PFSK-1 (cell line): ENCODE measurements around the gene ENAM.

Experiments used
- FOXP2 ChIP-seq: optimal IDR thresholded peaks from 2 replicates; pipeline ENCODE3; 2011; ENCODE audit warnings: borderline replicate concordance, control low read depth, inconsistent platforms; ENCODE audit not compliant: insufficient read depth; ENCODE audit errors: extremely low read length, extremely low read depth
- POLR2AphosphoS5 ChIP-seq: IDR thresholded peaks from 2 replicates; pipeline ENCODE4 v1.6.1; 2012; ENCODE audit warnings: low read depth, mild to moderate bottlenecking, control low read depth, low read length, moderate library complexity
- REST ChIP-seq, 2 experiments: IDR thresholded peaks; 2 replicates each; pipeline versions ENCODE4 v1.6.1 to v1.8.0; 2011 to 2012; ENCODE audit warnings: low read depth in 2 of 2, low read length in 2 of 2, control low read depth in 1 of 2, inconsistent platforms in 1 of 2, mild to moderate bottlenecking in 1 of 2, moderate library complexity in 1 of 2; ENCODE audit not compliant: insufficient read depth in 1 of 2
- SIN3A ChIP-seq: IDR thresholded peaks from 2 replicates; pipeline ENCODE4 v1.6.1; 2012; ENCODE audit warnings: mild to moderate bottlenecking, low read length, moderate library complexity, borderline replicate concordance; ENCODE audit not compliant: insufficient read depth
- TAF1 ChIP-seq: IDR thresholded peaks from 2 replicates; pipeline ENCODE4 v1.6.1; 2012; ENCODE audit warnings: low read length, control low read depth, borderline replicate concordance; ENCODE audit not compliant: insufficient read depth

Gene ENAM

DNA sequence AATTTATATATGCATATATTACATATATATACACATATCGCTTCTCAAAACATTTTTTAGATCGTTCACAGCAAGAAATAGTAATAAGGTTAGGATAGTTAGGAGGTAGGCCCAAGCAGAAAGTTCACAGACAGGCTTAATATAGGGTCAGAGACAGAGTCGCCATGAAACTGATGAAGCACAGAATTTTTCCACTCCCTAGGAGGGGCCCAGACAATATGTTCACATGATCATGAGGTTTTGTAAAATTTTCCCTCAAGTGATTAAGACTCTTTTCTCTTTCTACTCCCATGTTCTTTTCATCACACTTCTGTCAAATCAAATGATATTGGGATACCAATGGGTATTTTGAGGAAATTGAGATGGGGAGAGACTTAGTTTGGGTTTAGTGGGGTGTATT lies 5.2 kb upstream of the ENAM start:
- TF ChIP-seq REST (IDR thresholded peaks at IDR 0.05; ENCODE audit: insufficient read depth in 1 of 2, low read depth in 2 of 2, low read length in 2 of 2) (no peak), POLR2AphosphoS5 (no peak), TAF1 (no peak)

DNA sequence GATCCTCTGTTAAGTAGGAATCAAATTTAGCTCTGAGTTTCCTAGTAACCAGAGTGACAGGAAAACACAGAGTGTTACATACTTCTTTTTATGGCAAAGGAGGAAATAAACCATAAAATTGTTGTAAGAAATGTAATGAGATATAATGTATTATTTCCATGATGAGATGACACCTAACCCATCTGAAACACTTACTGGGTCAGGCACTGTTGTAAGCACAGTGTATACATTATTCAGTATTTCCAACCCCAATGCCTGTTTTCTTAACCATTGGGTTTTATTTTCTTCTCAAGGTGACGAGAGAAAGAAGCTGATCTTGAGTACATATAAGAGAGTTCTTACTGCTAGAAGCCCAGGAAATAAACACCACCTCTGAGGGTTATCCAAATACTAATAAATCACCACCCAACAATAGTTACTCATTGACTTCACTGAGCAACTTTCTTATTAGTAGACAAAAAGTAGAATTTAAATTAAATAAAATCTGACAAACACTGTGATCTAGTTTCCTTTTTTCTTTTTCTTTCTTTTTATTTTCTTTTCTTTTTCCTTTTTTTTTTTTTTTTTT lies 4.2 kb upstream of the ENAM start:
- TF ChIP-seq FOXP2 (no peak), REST (IDR thresholded peaks at IDR 0.05; ENCODE audit: insufficient read depth in 1 of 2, low read depth in 2 of 2, low read length in 2 of 2) (no peak), SIN3A (no peak), TAF1 (no peak), POLR2AphosphoS5 (no peak)

GRCh38 chr4:70627620-70628019 lies 924 bp upstream of the ENAM start:
- TF ChIP-seq SIN3A (no peak), TAF1 (no peak), POLR2AphosphoS5 (no peak), FOXP2 (no peak), REST (IDR thresholded peaks at IDR 0.05; ENCODE audit: insufficient read depth in 1 of 2, low read depth in 2 of 2, low read length in 2 of 2) (no peak)

- no peak for TF ChIP-seq TAF1
- no peak for TF ChIP-seq FOXP2
- TF ChIP-seq REST (IDR thresholded peaks at IDR 0.05; ENCODE audit: insufficient read depth in 1 of 2, low read depth in 2 of 2, low read length in 2 of 2): no peak
- TF ChIP-seq SIN3A: no peak
- no peak for TF ChIP-seq POLR2AphosphoS5
Measured at GRCh38 chr4:70629469-70630090, 1.0 kb downstream of the ENAM start.
